CD14-positive monocyte (primary cell): Measurements from ENCODE around the gene ENTHD1. TPM values are rescaled to one million over a fixed set of nuclear protein-coding genes. Genes with fewer than 3 reads are reported as not detected.

Experiments used
- DNase-seq, 3 donors: peaks; one replicate each; pipeline ENCODE4 v3.0.0-alpha.2; 2011 to 2022
- H2AFZ ChIP-seq: 2 replicates; pipeline ENCODE4 v1.6.0; 2012; ENCODE audit warnings: mild to moderate bottlenecking, low read depth, low read length, inconsistent platforms; ENCODE audit not compliant: insufficient read depth, poor library complexity, severe bottlenecking
- H3K27ac ChIP-seq, 2 donors: 1 replicate in 1 of 2; 2 replicates in 1 of 2; pipeline ENCODE4 v1.5.1; 2012 to 2013; ENCODE audit warnings: low read length in 2 of 2, control low read depth in 1 of 2, inconsistent platforms in 1 of 2, low read depth in 1 of 2, mild to moderate bottlenecking in 1 of 2
- H3K27me3 ChIP-seq, 2 donors: one replicate each; pipeline versions ENCODE4 v1.6.0 to v1.6.1; 2011 to 2013; ENCODE audit warnings: low read length in 2 of 2; ENCODE audit not compliant: control insufficient read depth in 2 of 2, insufficient read depth in 2 of 2
- H3K36me3 ChIP-seq, 2 donors: replicated peaks in 1 of 2; 1 replicate in 1 of 2; 2 replicates in 1 of 2; pipeline versions ENCODE4 v1.5.1 to v1.6.1; 2012 to 2013; ENCODE audit warnings: low read length in 2 of 2, control low read depth in 1 of 2, inconsistent platforms in 1 of 2, mild to moderate bottlenecking in 1 of 2; ENCODE audit not compliant: insufficient read depth in 2 of 2, control insufficient read depth in 1 of 2
- H3K4me1 ChIP-seq, 2 donors: 1 replicate in 1 of 2; 2 replicates in 1 of 2; pipeline versions ENCODE4 v1.5.1 to v1.6.1; 2012 to 2013; ENCODE audit warnings: low read length in 2 of 2, control low read depth in 1 of 2, inconsistent platforms in 1 of 2, mild to moderate bottlenecking in 1 of 2, moderate library complexity in 1 of 2; ENCODE audit not compliant: insufficient read depth in 2 of 2, control insufficient read depth in 1 of 2
- H3K4me2 ChIP-seq: replicated peaks from 2 replicates; pipeline ENCODE3; 2012; ENCODE audit warnings: low read length, moderate library complexity, mild to moderate bottlenecking; ENCODE audit not compliant: poor library complexity, severe bottlenecking; ENCODE audit errors: extremely low read depth
- H3K4me3 ChIP-seq, 3 experiments: fragments of 200-600 bp in 1 of 3; sonication (generic) in 1 of 3; replicated peaks in 1 of 3; 1 replicate in 2 of 3; 2 replicates in 1 of 3; pipeline ENCODE4 v1.5.1; 2011 to 2013; ENCODE audit warnings: low read length in 3 of 3, mild to moderate bottlenecking in 3 of 3, control low read depth in 2 of 3, low read depth in 2 of 3, inconsistent platforms in 1 of 3, moderate library complexity in 1 of 3
- H3K79me2 ChIP-seq: 2 replicates; pipeline ENCODE4 v1.6.0; 2012; ENCODE audit warnings: mild to moderate bottlenecking, control low read depth, inconsistent platforms, low read length, moderate library complexity; ENCODE audit not compliant: insufficient read depth
- H3K9ac ChIP-seq: 2 replicates; pipeline ENCODE4 v1.6.0; 2017; ENCODE audit warnings: low read length, mild to moderate bottlenecking; ENCODE audit not compliant: insufficient read depth, poor library complexity, severe bottlenecking
- H3K9me3 ChIP-seq, 2 donors: replicated peaks in 1 of 2; 1 replicate in 1 of 2; 2 replicates in 1 of 2; pipeline versions ENCODE4 v1.5.1 to v1.6.1; 2012 to 2013; ENCODE audit warnings: low read length in 2 of 2, control low read depth in 1 of 2; ENCODE audit not compliant: control insufficient read depth in 1 of 2, insufficient read depth in 1 of 2
- H4K20me1 ChIP-seq: 2 replicates; pipeline ENCODE4 v1.6.0; 2012; ENCODE audit warnings: mild to moderate bottlenecking, low read length, control low read depth, moderate library complexity; ENCODE audit not compliant: insufficient read depth
- H3K27ac Mint-ChIP-seq, 7 donors: one replicate each; pipeline ENCODE4 v1.8.0; 2020; ENCODE audit warnings: mild to moderate bottlenecking in 7 of 7, mixed read lengths in 7 of 7, moderate library complexity in 6 of 7, inconsistent platforms in 2 of 7
- H3K27me3 Mint-ChIP-seq, 3 donors: one replicate each; pipeline ENCODE4 v1.8.0; 2021 to 2022; ENCODE audit warnings: low read depth in 3 of 3, mild to moderate bottlenecking in 3 of 3, mixed read lengths in 3 of 3, moderate library complexity in 3 of 3, inconsistent platforms in 1 of 3
- H3K36me3 Mint-ChIP-seq, 2 donors: one replicate each; pipeline ENCODE4 v1.8.0; 2020; ENCODE audit warnings: mixed read lengths in 2 of 2, inconsistent platforms in 1 of 2, mild to moderate bottlenecking in 1 of 2
- H3K4me1 Mint-ChIP-seq: one replicate; pipeline ENCODE4 v1.8.0; 2020; ENCODE audit warnings: mild to moderate bottlenecking, mixed read lengths
- H3K4me3 Mint-ChIP-seq, 2 donors: one replicate each; pipeline ENCODE4 v1.8.0; 2020; ENCODE audit warnings: mild to moderate bottlenecking in 2 of 2, mixed read lengths in 2 of 2, moderate library complexity in 1 of 2
- H3K9me3 Mint-ChIP-seq, 7 donors: one replicate each; pipeline ENCODE4 v1.8.0; 2020 to 2022; ENCODE audit warnings: mixed read lengths in 7 of 7, mild to moderate bottlenecking in 6 of 7, moderate library complexity in 6 of 7, inconsistent platforms in 2 of 7
- WGBS: methylation state at CpG from one replicate; pipeline ENCODE4 v1.1.5; 2013; ENCODE audit warnings: missing lambda C conversion rate; ENCODE audit not compliant: insufficient coverage; 5-methylcytosine and 5-hydroxymethylcytosine counted together
- intact Hi-C, 2 donors: fragments of 100-400 bp; cut with micrococcal nuclease; formaldehyde crosslinking; loops; one replicate each; pipeline versions ENCODE4 v1.15.0 to v1.15.1; 2023
- polyA plus RNA-seq, 3 donors: library from polyadenylated mRNA; depleted of rRNA in 1 of 3; unstranded in 2 of 3; stranded (reverse) in 1 of 3; fragments of 300-500 nt in 2 of 3; fragments of >200 nt in 1 of 3; fragmentation: Illumina TruSeq in 2 of 3; gene quantifications; 1 replicate in 2 of 3; 2 replicates in 1 of 3; pipeline ENCODE4 v1.2.3, GENCODE V29; 2012 to 2021
- TF ChIP-seq, protein P1 (sequence below): fragments of 200-600 bp; IDR thresholded peaks from one replicate; pipeline ENCODE4 v1.8.0; 2022; ENCODE audit warnings: antibody characterized with exemption, mild to moderate bottlenecking

Gene ENTHD1
- polyA plus RNA-seq, 3 donors, result not detected

DNA sequence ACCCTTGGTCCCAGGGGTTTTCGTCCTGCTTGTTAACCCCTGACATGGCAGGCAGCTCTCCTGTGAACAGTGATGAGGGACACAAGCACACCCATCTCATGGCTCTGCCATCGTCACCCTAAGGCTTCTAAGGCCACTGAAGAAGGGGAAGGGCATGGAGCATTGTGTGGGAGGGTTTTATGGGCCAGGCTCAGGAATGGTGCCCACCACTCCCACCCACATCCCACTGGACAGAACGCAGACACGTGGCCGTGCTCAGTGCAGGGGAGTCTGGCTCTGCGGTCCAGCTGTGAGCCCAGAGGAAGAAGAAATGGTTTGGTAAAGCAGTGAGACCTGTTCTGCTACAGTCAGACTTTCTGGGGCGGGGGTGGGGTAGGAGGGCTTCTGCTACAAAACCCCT lies 193.0 kb downstream of the ENTHD1 start:
- no CpG with 5 or more reads among the region's 7 CpGs for WGBS
- H3K9ac ChIP-seq, result no peak overlapping the region
- DNase-seq, result no peak
- intact Hi-C loops, result no loop called here
- TF ChIP-seq, protein P1, sequence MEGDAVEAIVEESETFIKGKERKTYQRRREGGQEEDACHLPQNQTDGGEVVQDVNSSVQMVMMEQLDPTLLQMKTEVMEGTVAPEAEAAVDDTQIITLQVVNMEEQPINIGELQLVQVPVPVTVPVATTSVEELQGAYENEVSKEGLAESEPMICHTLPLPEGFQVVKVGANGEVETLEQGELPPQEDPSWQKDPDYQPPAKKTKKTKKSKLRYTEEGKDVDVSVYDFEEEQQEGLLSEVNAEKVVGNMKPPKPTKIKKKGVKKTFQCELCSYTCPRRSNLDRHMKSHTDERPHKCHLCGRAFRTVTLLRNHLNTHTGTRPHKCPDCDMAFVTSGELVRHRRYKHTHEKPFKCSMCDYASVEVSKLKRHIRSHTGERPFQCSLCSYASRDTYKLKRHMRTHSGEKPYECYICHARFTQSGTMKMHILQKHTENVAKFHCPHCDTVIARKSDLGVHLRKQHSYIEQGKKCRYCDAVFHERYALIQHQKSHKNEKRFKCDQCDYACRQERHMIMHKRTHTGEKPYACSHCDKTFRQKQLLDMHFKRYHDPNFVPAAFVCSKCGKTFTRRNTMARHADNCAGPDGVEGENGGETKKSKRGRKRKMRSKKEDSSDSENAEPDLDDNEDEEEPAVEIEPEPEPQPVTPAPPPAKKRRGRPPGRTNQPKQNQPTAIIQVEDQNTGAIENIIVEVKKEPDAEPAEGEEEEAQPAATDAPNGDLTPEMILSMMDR, result no peak
- H3K4me1 Mint-ChIP-seq, result no peaks in the 10 kb centered on the region
- H3K27me3 Mint-ChIP-seq, result peaks cover 5 to 9% (median 7%) of the 10 kb centered on the region in 3 donors
- no peak overlapping the region for H3K27ac ChIP-seq
- no peak overlapping the region for H2AFZ ChIP-seq
- no peaks in the 10 kb centered on the region for H3K4me1 ChIP-seq
- no peak overlapping the region for H3K27ac Mint-ChIP-seq
- no peaks in the 10 kb centered on the region for H3K36me3 ChIP-seq
- no peak overlapping the region for H3K4me2 ChIP-seq
- H3K36me3 Mint-ChIP-seq, result no peaks in the 10 kb centered on the region
- no peak overlapping the region for H3K4me3 ChIP-seq
- H4K20me1 ChIP-seq, result no peaks in the 10 kb centered on the region
- H3K4me3 Mint-ChIP-seq, result no peak overlapping the region
- H3K27me3 ChIP-seq, result no peaks in the 10 kb centered on the region
- no peaks in the 10 kb centered on the region for H3K79me2 ChIP-seq
- H3K9me3 Mint-ChIP-seq, result peaks cover 0 to 2% (median 0%) of the 10 kb centered on the region in 7 donors
- no peaks in the 10 kb centered on the region for H3K9me3 ChIP-seq

DNA sequence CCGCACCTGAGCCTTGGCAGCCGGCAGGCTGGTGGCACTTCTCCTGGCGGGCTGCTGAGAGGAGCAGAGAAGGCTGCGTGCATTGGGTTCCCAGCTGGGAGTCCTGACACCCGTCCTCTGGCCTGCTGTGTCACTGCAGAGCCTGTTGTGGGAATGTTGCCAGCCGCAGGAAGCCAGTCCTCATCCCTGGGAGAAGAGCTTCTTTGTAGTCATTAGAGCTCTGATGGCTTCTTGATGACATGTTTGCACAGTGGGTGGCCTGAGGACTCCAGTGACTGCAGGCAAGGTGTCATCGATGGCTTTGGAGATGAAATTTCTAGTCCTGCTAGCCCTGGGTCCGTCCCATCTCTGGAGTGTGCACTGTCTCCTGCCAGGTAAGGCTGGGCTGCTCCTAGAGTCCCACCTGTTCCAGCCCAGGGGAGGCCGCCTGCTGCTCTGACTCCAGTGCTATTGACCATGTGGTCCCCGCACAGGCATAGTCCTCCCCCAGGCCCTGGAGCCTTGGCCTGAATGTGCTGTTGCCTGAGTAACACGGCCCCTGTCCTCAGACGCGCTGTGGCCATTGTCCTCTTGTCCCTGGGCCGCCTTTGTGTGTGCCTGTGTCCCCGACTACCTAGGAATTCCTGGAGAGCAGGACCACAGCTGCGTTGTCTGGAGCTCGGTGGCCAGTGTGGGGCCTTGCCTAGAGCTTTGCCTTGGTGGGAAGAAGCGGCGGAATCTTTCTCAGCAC lies 193.8 kb downstream of the ENTHD1 start:
- no peak overlapping the region for H3K4me3 ChIP-seq
- no peaks in the 10 kb centered on the region for H3K9me3 ChIP-seq
- H3K9ac ChIP-seq, result no peak overlapping the region
- no peak overlapping the region for H3K27ac ChIP-seq
- no peaks in the 10 kb centered on the region for H3K36me3 ChIP-seq
- Mint-ChIP-seq H3K9me3 (peaks cover 0 to 2% (median 0%) of the 10 kb centered on the region in 7 donors), H3K36me3 (no peaks in the 10 kb centered on the region), H3K27me3 (peaks cover 5 to 15% (median 8%) of the 10 kb centered on the region in 3 donors), H3K4me1 (no peaks in the 10 kb centered on the region), H3K4me3 (no peak overlapping the region), H3K27ac (no peak overlapping the region)
- intact Hi-C loops, result no loop called here
- H3K4me1 ChIP-seq, result no peaks in the 10 kb centered on the region
- TF ChIP-seq, protein P1, result no peak
- no peaks in the 10 kb centered on the region for H3K79me2 ChIP-seq
- H3K27me3 ChIP-seq, result no peaks in the 10 kb centered on the region
- no peak for DNase-seq
- no peak overlapping the region for H3K4me2 ChIP-seq
- WGBS, result 93% methylated on average over 19 of the region's 19 CpGs
- H2AFZ ChIP-seq, result no peak overlapping the region
- no peaks in the 10 kb centered on the region for H4K20me1 ChIP-seq
